Suprapubic skin (tissue), 3 donors: ENCODE data around the gene DNAH17.

Experiments used
- CTCF ChIP-seq, 2 donors: fragments of 200-600 bp in 1 of 2; fragments of 450-650 bp in 1 of 2; sonication (generic) in 1 of 2; IDR thresholded peaks; one replicate each; pipeline ENCODE4 v1.5.1; 2016 to 2019; ENCODE audit warnings: antibody characterized with exemption in 2 of 2, mild to moderate bottlenecking in 1 of 2, moderate library complexity in 1 of 2
- POLR2AphosphoS5 ChIP-seq, 3 donors: sonication (generic); formaldehyde crosslinking; IDR thresholded peaks; one replicate each; pipeline ENCODE4 v1.6.1; 2017; ENCODE audit warnings: antibody characterized with exemption in 3 of 3

GRCh38 chr17:78524870-78525510 is 52.2 kb downstream of the DNAH17 start:
- TF ChIP-seq POLR2AphosphoS5 (IDR thresholded peaks at IDR 0.05) (no peak), CTCF (IDR thresholded peaks at IDR 0.05) (no peak)
